HCT116 (cell line): Measurements from ENCODE around the gene OR10A2. TPM values are rescaled to one million over a fixed set of nuclear protein-coding genes. Genes with fewer than 3 reads are reported as not detected.

Experiments used
- ATAC-seq: fragments of 200-7000 bp; cut with Tn5 transposase; 2 replicates; pipeline ENCODE4 v1.9.1; 2020; ENCODE audit warnings: mild to moderate bottlenecking, moderate library complexity
- BruUV-seq: library from RNA; stranded (reverse); fragments of 400-500 nt; replicated peaks from 2 replicates; lab custom pipeline; 2021; lab: Mats Ljungman, UMichigan
- CTCF ChIA-PET: fragments of 300-600 bp; sonication (Branson Sonifier 250); formaldehyde crosslinking; loops from one replicate; lab custom pipeline; 2021; ENCODE audit warnings: antibody characterized with exemption; lab: Charles Lee
- POLR2A ChIA-PET: fragments of 300-600, 350-600 bp; sonication (Branson Sonifier 250); formaldehyde crosslinking; loops from one replicate; lab custom pipeline; 2021; ENCODE audit warnings: antibody characterized with exemption; lab: Charles Lee
- RAD21 ChIA-PET, 2 experiments: fragments of 300-600 bp; sonication (Branson Sonifier 250); formaldehyde crosslinking; loops; one replicate each; lab custom pipeline; 2023; ENCODE audit warnings: low total read pairs in 2 of 2; ENCODE audit not compliant: uncharacterized antibody in 2 of 2, unreplicated experiment in 2 of 2, low non-redundant PET in 1 of 2; lab: Charles Lee
- DNase-seq: peaks from one replicate; pipeline ENCODE4 v3.0.0-alpha.2; 2010; ENCODE audit warnings: low read depth, low spot score
- H2AFZ ChIP-seq: fragments of 200-600 bp; shearing (Covaris generic), sonication (generic); 2 replicates; pipeline ENCODE4 v1.6.1; 2017; ENCODE audit warnings: low read depth, mixed run types, mixed read lengths, antibody characterized with exemption, low read length; ENCODE audit not compliant: poor library complexity, severe bottlenecking
- H3K27ac ChIP-seq: 2 replicates; pipeline ENCODE4 v1.5.1; 2012; ENCODE audit warnings: low read depth, low read length
- H3K27me3 ChIP-seq: fragments of 200-600 bp; sonication (generic); 2 replicates; pipeline ENCODE4 v1.6.1; 2016; ENCODE audit warnings: mixed run types, low read length, mixed read lengths; ENCODE audit not compliant: insufficient read depth
- H3K36me3 ChIP-seq, 2 experiments: fragments of 200-500 bp in 1 of 2; fragments of 200-600 bp in 1 of 2; sonication (Bioruptor generic) in 1 of 2; sonication (generic) in 1 of 2; 2 replicates each; pipeline versions ENCODE4 v1.5.1 to v1.6.1; 2014 to 2016; ENCODE audit warnings: low read length in 2 of 2, inconsistent platforms in 1 of 2, mixed read lengths in 1 of 2, mixed run types in 1 of 2; ENCODE audit not compliant: insufficient read depth in 2 of 2, control insufficient read depth in 1 of 2
- H3K4me1 ChIP-seq, 2 experiments: fragments of 200-600 bp in 1 of 2; sonication (generic) in 1 of 2; 2 replicates each; pipeline versions ENCODE4 v1.5.1 to v1.6.1; 2012 to 2017; ENCODE audit warnings: low read length in 2 of 2, inconsistent platforms in 1 of 2, mild to moderate bottlenecking in 1 of 2, mixed read lengths in 1 of 2, mixed run types in 1 of 2, moderate library complexity in 1 of 2; ENCODE audit not compliant: insufficient read depth in 2 of 2, control insufficient read depth in 1 of 2
- H3K4me2 ChIP-seq: fragments of 200-600 bp; sonication (generic); 2 replicates; pipeline ENCODE4 v1.6.1; 2017; ENCODE audit warnings: mixed run types, low read length, mixed read lengths
- H3K4me3 ChIP-seq, 2 experiments: fragments of 200-600 bp in 1 of 2; sonication (generic) in 1 of 2; replicated peaks in 1 of 2; 2 replicates each; pipeline ENCODE4 v1.5.1; 2011 to 2016; ENCODE audit warnings: low read length in 2 of 2, control low read depth in 1 of 2, low read depth in 1 of 2, mild to moderate bottlenecking in 1 of 2, mixed read lengths in 1 of 2, mixed run types in 1 of 2
- H3K79me2 ChIP-seq: fragments of 200-600 bp; sonication (generic); 2 replicates; pipeline ENCODE4 v1.6.1; 2017; ENCODE audit warnings: mild to moderate bottlenecking, mixed run types, low read length, moderate library complexity, mixed read lengths; ENCODE audit not compliant: insufficient read depth
- H3K9ac ChIP-seq: fragments of 200-600 bp; sonication (generic); 2 replicates; pipeline ENCODE4 v1.6.1; 2016; ENCODE audit warnings: low read length, mixed read lengths
- H3K9me2 ChIP-seq: fragments of 200-600 bp; sonication (generic), shearing (Covaris generic); 2 replicates; pipeline ENCODE4 v1.6.1; 2017; ENCODE audit warnings: mixed run types, mild to moderate bottlenecking, moderate library complexity; ENCODE audit not compliant: insufficient read depth
- H3K9me3 ChIP-seq, 2 experiments: fragments of 200-500 bp in 1 of 2; fragments of 200-600 bp in 1 of 2; sonication (Bioruptor generic) in 1 of 2; sonication (generic) in 1 of 2; 2 replicates each; pipeline ENCODE4 v1.6.1; 2014 to 2017; ENCODE audit warnings: low read length in 2 of 2, mixed read lengths in 2 of 2, inconsistent platforms in 1 of 2, low read depth in 1 of 2, mild to moderate bottlenecking in 1 of 2, mixed run types in 1 of 2, moderate library complexity in 1 of 2; ENCODE audit not compliant: control insufficient read depth in 1 of 2, insufficient read depth in 1 of 2
- H4K20me1 ChIP-seq: fragments of 200-600 bp; sonication (generic), shearing (Covaris generic); 2 replicates; pipeline ENCODE4 v1.6.1; 2017; ENCODE audit warnings: mixed run types, mild to moderate bottlenecking, moderate library complexity; ENCODE audit not compliant: insufficient read depth
- CEBPB ChIP-seq: IDR thresholded peaks from 2 replicates; pipeline ENCODE4 v1.6.1; 2012; ENCODE audit warnings: low read depth
- EGR1 ChIP-seq: IDR thresholded peaks from 2 replicates; pipeline ENCODE4 v1.6.1; 2012; ENCODE audit warnings: low read depth
- ELF1 ChIP-seq: IDR thresholded peaks from 2 replicates; pipeline ENCODE4 v1.6.1; 2012; ENCODE audit warnings: low read depth, borderline replicate concordance
- EZH2 ChIP-seq: fragments of 200-600 bp; sonication (generic); IDR thresholded peaks from 2 replicates; pipeline ENCODE4 v1.6.1; 2017; ENCODE audit warnings: antibody characterized with exemption, mixed run types
- EZH2phosphoT487 ChIP-seq: fragments of 200-600 bp; IDR thresholded peaks from 2 replicates; pipeline ENCODE4 v1.6.1; 2018; ENCODE audit warnings: antibody characterized with exemption, borderline replicate concordance
- FOSL1 ChIP-seq: IDR thresholded peaks from 2 replicates; pipeline ENCODE4 v1.6.1; 2012; ENCODE audit warnings: low read depth
- JUND ChIP-seq: IDR thresholded peaks from 2 replicates; pipeline ENCODE4 v1.6.1; 2012
- RAD21 ChIP-seq: IDR thresholded peaks from 2 replicates; pipeline ENCODE4 v1.6.1; 2012; ENCODE audit warnings: low read depth, mild to moderate bottlenecking
- SP1 ChIP-seq: IDR thresholded peaks from 2 replicates; pipeline ENCODE4 v1.6.1; 2012; ENCODE audit warnings: low read depth
- TCF7L2 ChIP-seq: IDR thresholded peaks from 2 replicates; pipeline ENCODE4 v1.7.0; 2011; ENCODE audit warnings: borderline replicate concordance, inconsistent platforms; ENCODE audit not compliant: insufficient read depth, insufficient read length; ENCODE audit errors: extremely low read depth
- YY1 ChIP-seq: IDR thresholded peaks from 2 replicates; pipeline ENCODE4 v1.6.1; 2011; ENCODE audit warnings: low read length, low read depth, moderate library complexity, mild to moderate bottlenecking; ENCODE audit not compliant: insufficient replicate concordance; ENCODE audit errors: extremely low read depth
- intact Hi-C: fragments of 100-400 bp; cut with micrococcal nuclease; formaldehyde crosslinking; loops from 2 replicates; pipeline ENCODE4 v1.10.0; 2022
- total RNA-seq: library from RNA; stranded (reverse); gene quantifications from one replicate; pipeline ENCODE4 v1.2.1, GENCODE V29; 2021; ENCODE audit not compliant: unreplicated experiment
- TF ChIP-seq, protein P1 (sequence below): IDR thresholded peaks from 2 replicates; pipeline ENCODE4 v1.6.1; 2011; ENCODE audit warnings: mild to moderate bottlenecking, low read length, moderate library complexity; ENCODE audit not compliant: insufficient replicate concordance; ENCODE audit errors: extremely low read depth
- TF ChIP-seq, protein P2 (sequence below): IDR thresholded peaks from 2 replicates; pipeline ENCODE4 v1.6.1; 2012
- TF ChIP-seq, protein P3 (sequence below): IDR thresholded peaks from 2 replicates; pipeline ENCODE4 v1.6.1; 2012; ENCODE audit warnings: low read depth

The OR10A2 gene
- total RNA-seq, 1 experiment from 2014 or later: not detected

DNA sequence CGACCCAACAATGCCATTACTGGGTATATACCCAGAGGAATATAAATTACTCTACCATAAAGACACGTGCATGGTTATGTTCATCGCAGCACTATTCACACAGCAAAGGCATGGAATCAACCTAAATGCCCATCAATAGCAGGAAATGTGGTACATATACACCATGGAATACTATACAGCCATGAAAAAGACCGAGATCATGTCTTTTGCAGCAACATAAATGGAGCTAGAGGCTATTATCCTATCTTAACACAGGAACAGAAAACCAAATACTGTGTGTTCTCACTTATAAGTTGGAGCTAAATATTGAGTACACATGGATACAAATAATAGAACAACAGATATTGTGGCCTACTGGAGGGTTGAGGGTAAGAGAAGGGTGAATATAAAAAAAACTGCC lies 26.0 kb downstream of the OR10A2 start:
- Histone ChIP-seq H2AFZ (no peak overlapping the region), H3K79me2 (no peaks in the 10 kb centered on the region), H3K27me3 (peaks cover 38% of the 10 kb centered on the region), H3K27ac (no peak overlapping the region), H3K9me3 (no peaks in the 10 kb centered on the region), H3K4me3 (no peak overlapping the region), H4K20me1 (no peaks in the 10 kb centered on the region), H3K4me1 (no peaks in the 10 kb centered on the region)
- intact Hi-C loops: no loop called here
- ChIA-PET CTCF (no interaction called here), POLR2A (no interaction called here)
- ATAC-seq: no peak
- no TSS peak for BruUV-seq
- TF ChIP-seq, protein P1, sequence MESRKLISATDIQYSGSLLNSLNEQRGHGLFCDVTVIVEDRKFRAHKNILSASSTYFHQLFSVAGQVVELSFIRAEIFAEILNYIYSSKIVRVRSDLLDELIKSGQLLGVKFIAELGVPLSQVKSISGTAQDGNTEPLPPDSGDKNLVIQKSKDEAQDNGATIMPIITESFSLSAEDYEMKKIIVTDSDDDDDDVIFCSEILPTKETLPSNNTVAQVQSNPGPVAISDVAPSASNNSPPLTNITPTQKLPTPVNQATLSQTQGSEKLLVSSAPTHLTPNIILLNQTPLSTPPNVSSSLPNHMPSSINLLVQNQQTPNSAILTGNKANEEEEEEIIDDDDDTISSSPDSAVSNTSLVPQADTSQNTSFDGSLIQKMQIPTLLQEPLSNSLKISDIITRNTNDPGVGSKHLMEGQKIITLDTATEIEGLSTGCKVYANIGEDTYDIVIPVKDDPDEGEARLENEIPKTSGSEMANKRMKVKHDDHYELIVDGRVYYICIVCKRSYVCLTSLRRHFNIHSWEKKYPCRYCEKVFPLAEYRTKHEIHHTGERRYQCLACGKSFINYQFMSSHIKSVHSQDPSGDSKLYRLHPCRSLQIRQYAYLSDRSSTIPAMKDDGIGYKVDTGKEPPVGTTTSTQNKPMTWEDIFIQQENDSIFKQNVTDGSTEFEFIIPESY: no peak
- TF ChIP-seq EGR1 (no peak), YY1 (no peak), RAD21 (no peak), SP1 (no peak), EZH2 (no peak), CEBPB (no peak), EZH2phosphoT487 (no peak), FOSL1 (no peak), TCF7L2 (no peak), ELF1 (no peak), JUND (no peak)
- TF ChIP-seq, protein P2, sequence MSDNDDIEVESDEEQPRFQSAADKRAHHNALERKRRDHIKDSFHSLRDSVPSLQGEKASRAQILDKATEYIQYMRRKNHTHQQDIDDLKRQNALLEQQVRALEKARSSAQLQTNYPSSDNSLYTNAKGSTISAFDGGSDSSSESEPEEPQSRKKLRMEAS: no peak
- TF ChIP-seq, protein P3, sequence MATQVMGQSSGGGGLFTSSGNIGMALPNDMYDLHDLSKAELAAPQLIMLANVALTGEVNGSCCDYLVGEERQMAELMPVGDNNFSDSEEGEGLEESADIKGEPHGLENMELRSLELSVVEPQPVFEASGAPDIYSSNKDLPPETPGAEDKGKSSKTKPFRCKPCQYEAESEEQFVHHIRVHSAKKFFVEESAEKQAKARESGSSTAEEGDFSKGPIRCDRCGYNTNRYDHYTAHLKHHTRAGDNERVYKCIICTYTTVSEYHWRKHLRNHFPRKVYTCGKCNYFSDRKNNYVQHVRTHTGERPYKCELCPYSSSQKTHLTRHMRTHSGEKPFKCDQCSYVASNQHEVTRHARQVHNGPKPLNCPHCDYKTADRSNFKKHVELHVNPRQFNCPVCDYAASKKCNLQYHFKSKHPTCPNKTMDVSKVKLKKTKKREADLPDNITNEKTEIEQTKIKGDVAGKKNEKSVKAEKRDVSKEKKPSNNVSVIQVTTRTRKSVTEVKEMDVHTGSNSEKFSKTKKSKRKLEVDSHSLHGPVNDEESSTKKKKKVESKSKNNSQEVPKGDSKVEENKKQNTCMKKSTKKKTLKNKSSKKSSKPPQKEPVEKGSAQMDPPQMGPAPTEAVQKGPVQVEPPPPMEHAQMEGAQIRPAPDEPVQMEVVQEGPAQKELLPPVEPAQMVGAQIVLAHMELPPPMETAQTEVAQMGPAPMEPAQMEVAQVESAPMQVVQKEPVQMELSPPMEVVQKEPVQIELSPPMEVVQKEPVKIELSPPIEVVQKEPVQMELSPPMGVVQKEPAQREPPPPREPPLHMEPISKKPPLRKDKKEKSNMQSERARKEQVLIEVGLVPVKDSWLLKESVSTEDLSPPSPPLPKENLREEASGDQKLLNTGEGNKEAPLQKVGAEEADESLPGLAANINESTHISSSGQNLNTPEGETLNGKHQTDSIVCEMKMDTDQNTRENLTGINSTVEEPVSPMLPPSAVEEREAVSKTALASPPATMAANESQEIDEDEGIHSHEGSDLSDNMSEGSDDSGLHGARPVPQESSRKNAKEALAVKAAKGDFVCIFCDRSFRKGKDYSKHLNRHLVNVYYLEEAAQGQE: no peak
- TF ChIP-seq, all 23 proteins: peak for 0
- RAD21 ChIA-PET: no interaction called here
- Histone ChIP-seq H3K9ac (no peak overlapping the region), H3K9me2 (no peaks in the 10 kb centered on the region), H3K36me3 (no peaks in the 10 kb centered on the region), H3K4me2 (no peak overlapping the region)
- DNase-seq: no peak
